ENCODE measurements around the gene CDC42BPG.

- TF ChIP-seq, protein P1, sequence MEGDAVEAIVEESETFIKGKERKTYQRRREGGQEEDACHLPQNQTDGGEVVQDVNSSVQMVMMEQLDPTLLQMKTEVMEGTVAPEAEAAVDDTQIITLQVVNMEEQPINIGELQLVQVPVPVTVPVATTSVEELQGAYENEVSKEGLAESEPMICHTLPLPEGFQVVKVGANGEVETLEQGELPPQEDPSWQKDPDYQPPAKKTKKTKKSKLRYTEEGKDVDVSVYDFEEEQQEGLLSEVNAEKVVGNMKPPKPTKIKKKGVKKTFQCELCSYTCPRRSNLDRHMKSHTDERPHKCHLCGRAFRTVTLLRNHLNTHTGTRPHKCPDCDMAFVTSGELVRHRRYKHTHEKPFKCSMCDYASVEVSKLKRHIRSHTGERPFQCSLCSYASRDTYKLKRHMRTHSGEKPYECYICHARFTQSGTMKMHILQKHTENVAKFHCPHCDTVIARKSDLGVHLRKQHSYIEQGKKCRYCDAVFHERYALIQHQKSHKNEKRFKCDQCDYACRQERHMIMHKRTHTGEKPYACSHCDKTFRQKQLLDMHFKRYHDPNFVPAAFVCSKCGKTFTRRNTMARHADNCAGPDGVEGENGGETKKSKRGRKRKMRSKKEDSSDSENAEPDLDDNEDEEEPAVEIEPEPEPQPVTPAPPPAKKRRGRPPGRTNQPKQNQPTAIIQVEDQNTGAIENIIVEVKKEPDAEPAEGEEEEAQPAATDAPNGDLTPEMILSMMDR (IDR thresholded peaks at IDR 0.05; ENCODE audit: low read depth, low read length): no peak
- TF ChIP-seq EZH2phosphoT487 (IDR thresholded peaks at IDR 0.05; ENCODE audit: low read depth): no peak
Measured at GRCh38 chr11:64876835-64877341, 32.4 kb upstream of the CDC42BPG start.

Data from OCI-LY3 (cell line).